ENCODE measurements around the gene AFF3. TPM values are rescaled to one million over a fixed set of nuclear protein-coding genes. Genes with fewer than 3 reads are reported as not detected.

AFF3 gene
- total and polyA plus RNA-seq, 12 donors, result 0.39 to 16.9 (median 7.0) TPM

GRCh38 chr2:100016756-100017155 is 125.6 kb downstream of the AFF3 start:
- Histone ChIP-seq H3K4me1 (peaks cover 0 to 17% (median 4%) of the 10 kb centered on the region in 9 donors), H3K9me3 (no peaks in the 10 kb centered on the region), H3K4me3 (no peak overlapping the region), H3K27ac (no peak overlapping the region), H3K27me3 (no peaks in the 10 kb centered on the region), H3K36me3 (no peaks in the 10 kb centered on the region)
- 96 to 98% methylated on average over 3 of the region's 3 CpGs for WGBS, 2 donors
- DNase-seq (no peak), ATAC-seq (no peak)
- intact Hi-C loops (cut with DNase I), result no loop called here
- no peak for TF ChIP-seq CTCF (IDR thresholded peaks at IDR 0.05)

- no peak for TF ChIP-seq CTCF (IDR thresholded peaks at IDR 0.05)
- 83 to 95% methylated on average over 3 of the region's 3 CpGs for WGBS, 2 donors
- Histone ChIP-seq H3K4me3 (no peak overlapping the region), H3K4me1 (peaks cover 0 to 24% (median 4%) of the 10 kb centered on the region in 9 donors), H3K9me3 (no peaks in the 10 kb centered on the region), H3K27me3 (no peaks in the 10 kb centered on the region), H3K27ac (no peak overlapping the region), H3K36me3 (no peaks in the 10 kb centered on the region)
- intact Hi-C loops (cut with DNase I), result no loop called here
- no peak for DNase-seq
- ATAC-seq, result no peak
Observed at GRCh38 chr2:100015849-100016248, 126.5 kb downstream of the AFF3 start.

- H3K27ac ChIP-seq, result peak overlapping the region in 3 of 10 donors; percentile 11 to 34 (median 31)
- H3K27me3 ChIP-seq, result no peaks in the 10 kb centered on the region
- H3K36me3 ChIP-seq, result no peaks in the 10 kb centered on the region
- peak in 5 of 9 donors; percentile 6 to 48 (median 46) for TF ChIP-seq CTCF (IDR thresholded peaks at IDR 0.05)
- no peak overlapping the region for H3K4me3 ChIP-seq
- H3K9me3 ChIP-seq, result no peaks in the 10 kb centered on the region
- ATAC-seq, result peak; percentile 87 to 99 (median 92)
- 51 to 56% methylated on average over 5 of the region's 5 CpGs for WGBS, 2 donors
- peaks cover 0 to 29% (median 14%) of the 10 kb centered on the region in 9 donors for H3K4me1 ChIP-seq
- DNase-seq, result peak; percentile 33 to 59
- intact Hi-C loops (cut with DNase I), result no loop called here
Observed at GRCh38 chr2:100013892-100014677, 128.3 kb downstream of the AFF3 start.

GRCh38 chr2:100012561-100012960 is 129.8 kb downstream of the AFF3 start:
- Histone ChIP-seq H3K36me3 (no peaks in the 10 kb centered on the region), H3K27me3 (no peaks in the 10 kb centered on the region), H3K9me3 (no peaks in the 10 kb centered on the region), H3K4me3 (no peak overlapping the region), H3K27ac (no peak overlapping the region), H3K4me1 (peaks cover 0 to 32% (median 14%) of the 10 kb centered on the region in 9 donors)
- no peak for ATAC-seq
- 91 to 93% methylated on average over 5 of the region's 5 CpGs for WGBS, 2 donors
- intact Hi-C loops (cut with DNase I), result no loop called here
- no peak for TF ChIP-seq CTCF (IDR thresholded peaks at IDR 0.05)
- no peak for DNase-seq
